ENCODE data around the gene ARAP2.
"Not testable (repeated sequence)": the region's sequence is repeated elsewhere in the genome, so short reads cannot be mapped to it uniquely, and the experiment has no call there.

Gene ARAP2

DNA sequence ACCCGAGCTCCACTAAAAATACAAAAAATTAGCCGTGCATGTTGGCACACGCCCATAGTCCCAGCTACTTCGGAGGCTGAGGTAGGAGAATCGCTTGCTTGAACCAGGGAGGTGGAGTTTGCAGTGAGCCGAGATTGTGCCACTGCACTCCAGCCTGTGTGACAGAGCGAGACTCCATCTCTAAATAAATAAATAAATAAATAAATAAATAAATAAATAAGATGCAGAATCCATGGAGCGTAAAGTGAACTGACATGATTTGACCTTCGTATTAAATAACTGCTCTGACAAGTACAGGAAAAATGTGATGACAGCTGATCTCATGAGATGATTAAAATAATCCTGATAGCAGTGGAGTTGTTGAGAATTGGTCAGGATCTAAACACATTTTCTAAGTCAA, 62.0 kb downstream of the ARAP2 start:
- not testable (repeated sequence) for DNase-seq

- DNase-seq, result no peak
Observed at GRCh38 chr4:36180206-36180605, 64.1 kb downstream of the ARAP2 start.

DNA sequence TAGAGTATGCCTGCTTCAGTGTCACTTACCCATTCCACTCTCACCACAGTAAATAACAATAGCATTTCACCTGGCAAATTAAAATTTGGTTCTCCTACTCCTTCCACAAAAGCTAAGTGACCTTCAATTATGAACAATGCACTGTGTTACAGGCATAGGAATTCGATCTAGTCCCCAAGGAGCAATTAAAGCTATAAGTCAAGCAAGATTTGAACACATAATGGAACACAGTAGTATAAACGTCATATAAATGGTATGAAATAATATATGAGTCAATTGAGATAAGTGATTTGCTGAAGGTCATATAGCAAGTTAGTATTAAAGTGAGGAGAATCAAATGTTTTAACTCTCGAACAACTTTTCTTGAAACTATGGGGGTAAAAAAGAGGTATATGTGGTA, 65.8 kb downstream of the ARAP2 start:
- no peak for DNase-seq

GRCh38 chr4:36177946-36178345, 66.4 kb downstream of the ARAP2 start:
- no peak for DNase-seq

DNA sequence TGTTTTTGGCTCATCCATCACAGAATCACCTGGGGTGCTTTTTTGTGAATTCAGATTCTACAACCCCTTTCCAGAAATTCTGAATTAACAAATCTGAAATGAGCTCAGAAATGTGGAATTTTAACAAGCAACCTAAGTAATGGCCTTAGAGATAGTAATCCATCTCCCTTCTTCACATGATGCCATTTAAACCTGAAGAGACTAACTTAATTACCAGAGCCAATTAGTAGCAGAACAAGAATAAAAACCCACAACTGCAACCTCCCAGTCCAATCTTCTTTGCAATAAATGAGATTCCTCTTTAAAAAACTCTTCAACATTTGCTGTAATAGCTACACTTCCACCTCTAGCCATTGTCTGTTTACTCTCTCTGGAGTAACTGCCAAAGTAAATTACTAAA, 69.7 kb downstream of the ARAP2 start:
- DNase-seq, result no peak

GRCh38 chr4:36173905-36174304, 70.4 kb downstream of the ARAP2 start:
- no peak for DNase-seq

- DNase-seq, result no peak
Observed at GRCh38 chr4:36172656-36173055, 71.7 kb downstream of the ARAP2 start.

DNA sequence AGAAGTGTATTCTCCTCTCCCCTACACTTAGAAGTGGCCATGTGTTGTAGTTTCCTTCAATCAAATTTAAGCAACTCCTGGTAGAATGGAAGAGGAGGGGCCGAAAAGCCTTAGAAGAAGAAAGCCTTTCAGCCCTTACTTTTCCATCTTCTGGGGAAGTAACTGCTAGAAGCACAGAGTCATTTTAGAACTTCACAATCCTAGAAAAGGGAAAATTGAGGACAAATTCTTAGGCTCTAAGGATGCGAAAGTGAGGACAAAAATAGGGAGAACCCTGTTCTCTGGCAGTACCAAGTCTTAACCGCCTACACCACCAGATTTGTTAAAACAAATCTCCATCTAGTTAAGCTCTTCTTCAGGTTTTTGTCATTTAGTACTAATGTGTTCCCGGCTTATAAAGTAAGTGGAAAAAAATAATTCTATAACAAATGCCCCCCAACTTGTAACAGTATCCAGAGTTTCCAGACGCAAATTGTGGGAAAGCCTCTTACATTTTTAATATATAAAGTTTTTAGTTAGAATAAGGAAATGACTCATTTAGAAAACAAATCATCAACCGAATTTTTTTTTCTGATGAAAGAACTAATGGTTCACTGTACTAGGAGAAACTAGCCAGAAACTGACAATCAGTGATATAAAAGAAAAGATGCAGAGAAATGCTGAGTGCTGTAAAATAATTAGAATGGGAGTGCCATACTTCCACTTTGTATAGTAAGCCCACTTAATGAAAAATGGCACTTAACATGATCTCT, 76.0 kb downstream of the ARAP2 start:
- DNase-seq, result no peak

DNA sequence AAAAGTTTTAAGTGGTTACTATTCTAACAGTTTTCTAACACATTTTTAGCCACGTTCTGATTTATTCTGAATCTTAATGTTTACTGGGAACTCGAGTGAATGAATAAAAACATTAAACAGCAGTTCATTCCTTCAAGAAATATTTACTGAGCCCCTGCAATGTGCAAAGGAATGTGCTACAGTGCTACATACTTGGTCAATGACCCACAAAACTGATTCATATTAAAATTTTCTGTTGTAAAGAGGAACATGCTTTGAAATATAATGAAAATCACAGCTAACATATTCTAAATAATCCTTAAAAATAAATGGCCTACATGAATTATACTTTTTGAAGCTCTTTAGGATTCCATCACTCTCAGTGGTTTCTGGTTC, 78.7 kb downstream of the ARAP2 start:
- no peak for DNase-seq

DNA sequence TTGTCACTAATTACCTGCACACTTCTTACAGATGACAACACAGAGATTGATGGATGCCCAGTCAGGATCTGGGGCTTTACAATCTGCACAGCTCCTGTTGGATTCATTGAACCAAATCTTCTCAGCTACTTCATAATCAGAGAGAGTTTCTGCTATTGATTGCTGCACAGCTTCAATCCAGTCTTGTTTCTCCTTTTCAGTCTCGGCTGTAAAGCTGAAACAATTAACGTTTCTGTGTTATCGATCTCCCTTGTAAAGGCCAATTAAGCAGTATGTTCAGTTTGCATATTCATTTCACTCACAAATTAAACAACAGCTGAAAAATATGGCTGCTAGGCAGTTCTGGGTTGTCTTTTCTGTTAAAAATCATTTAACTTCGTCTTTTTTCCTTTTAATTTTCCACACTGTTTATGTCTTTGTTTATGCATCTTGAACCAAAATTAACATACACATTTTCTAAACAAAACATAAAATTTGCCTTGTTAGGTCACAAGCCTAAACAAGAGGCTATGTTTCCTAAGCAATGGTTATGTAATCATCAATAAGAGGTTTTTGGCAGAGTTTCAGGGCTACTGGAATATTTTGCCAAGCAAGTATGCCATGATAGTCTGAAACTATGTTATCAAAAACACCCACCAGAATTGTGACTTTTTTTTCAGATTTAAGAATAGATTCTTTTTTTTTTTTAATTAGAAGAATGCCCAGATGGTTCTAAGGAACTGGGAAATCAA, 79.2 kb downstream of the ARAP2 start:
- DNase-seq, result no peak

DNA sequence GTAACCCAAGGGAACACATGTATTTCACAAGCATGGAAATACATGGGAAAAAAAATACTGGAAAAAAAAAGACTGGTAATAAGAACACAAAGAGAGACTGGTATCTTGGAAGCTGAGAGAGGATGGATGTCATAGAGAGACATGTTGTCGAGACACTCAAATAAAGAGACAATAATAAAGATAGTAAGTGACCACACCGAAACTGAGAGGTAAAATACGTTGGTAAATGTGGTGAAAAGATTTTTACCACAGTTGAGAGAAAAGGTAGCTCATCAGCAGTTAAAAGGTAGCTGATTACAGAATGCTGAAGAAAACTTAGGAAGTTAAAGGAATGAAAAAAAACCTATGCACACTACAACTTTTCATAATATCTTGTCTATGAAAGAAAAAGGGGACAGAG, 81.1 kb downstream of the ARAP2 start:
- DNase-seq, result no peak

DNA sequence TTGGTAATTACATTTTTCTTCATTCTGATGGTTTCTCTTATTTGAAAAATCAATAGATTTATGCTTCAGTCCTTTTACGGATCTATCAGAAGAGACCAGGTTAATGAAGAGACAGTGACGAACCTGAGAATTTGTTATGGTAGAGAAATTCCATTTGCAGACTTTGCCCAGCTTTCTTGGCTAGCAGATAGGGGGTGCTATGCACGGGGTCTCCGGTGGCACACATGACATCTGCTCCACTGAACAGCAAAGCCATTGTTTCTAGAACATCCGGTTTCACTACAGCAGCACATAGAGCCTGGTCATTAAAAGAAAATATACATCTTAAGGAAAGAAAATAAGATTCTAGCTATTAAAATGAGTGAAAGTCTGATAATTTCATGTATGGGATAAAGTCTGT, 85.1 kb downstream of the ARAP2 start:
- DNase-seq, result no peak

- DNase-seq, result no peak
Observed at GRCh38 chr4:36152735-36153134, 91.6 kb downstream of the ARAP2 start.

DNA sequence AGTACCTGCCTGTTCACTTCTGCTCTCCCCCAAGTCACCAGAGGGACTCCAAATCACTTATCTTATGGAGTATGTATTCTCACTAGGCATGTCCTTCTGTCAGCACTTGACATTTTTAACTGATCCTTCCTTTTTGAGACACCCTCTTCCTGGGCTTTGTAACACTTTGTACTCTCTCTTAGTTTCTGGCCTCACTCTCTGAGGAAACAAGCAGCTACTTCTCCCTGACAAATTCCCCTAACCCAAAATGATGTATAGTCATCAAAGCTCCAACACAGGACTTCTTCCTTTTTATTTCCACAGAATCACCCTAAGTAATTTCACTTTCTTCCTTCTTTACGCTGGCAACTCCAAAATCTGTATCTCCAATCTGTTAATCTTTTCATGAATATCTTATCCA, 101.8 kb downstream of the ARAP2 start:
- DNase-seq, result no peak

DNA sequence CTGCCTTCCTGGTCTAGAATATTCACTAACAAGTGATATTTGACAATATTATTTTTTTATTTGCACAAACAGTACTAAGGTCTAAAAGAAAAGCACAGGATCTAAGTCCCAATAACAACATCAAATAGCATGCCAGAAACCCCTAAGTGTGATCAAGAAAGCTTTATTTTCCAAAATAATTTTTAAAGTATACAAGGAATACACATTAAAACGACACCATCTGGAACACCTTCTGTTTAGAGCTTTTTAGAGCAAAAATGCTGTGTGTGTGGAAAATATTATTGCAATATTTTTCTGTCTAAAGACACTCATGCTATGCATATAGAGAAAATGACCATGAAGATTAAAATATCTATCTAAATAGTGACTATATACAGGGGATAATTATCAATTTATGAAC, 103.1 kb downstream of the ARAP2 start:
- no peak for DNase-seq

DNA sequence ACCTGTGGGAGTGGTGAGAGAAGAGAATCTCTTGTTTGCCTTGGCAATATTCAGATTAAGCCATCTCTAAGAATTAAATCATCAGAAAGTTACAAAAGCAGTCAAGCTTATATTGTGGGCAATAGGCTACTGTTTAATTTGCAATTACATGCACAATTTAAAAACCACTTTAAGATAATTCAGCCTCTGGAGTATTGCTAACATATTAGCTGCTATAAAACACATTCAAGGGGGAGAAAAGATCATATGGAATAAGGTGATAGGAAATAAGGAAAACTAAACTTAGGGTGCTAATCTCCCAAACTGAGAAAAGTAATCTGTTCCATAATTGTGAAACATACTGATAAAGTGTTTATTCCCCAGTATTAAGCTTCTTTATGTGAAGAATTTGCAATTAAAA, 103.9 kb downstream of the ARAP2 start:
- no peak for DNase-seq

DNA sequence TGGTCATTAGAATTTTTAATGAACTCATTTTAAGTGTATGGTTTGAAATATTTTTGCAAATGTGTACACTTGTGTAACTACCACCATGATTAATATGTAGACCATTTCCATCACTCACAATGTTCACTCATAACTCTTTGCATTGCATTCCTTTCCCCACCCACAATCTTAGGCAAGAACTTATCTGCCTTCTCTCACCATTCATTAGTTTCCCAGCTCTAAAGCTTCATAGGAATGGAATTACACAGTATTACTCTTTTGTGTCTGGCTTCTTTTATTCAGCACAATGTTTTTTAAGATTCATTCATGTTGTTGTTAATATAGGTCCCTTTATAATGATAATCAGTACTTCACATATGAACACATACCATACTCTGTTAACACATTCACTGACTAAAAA, 106.1 kb downstream of the ARAP2 start:
- DNase-seq, result no peak

- DNase-seq, result no peak
Observed at GRCh38 chr4:36137336-36137735, 107.0 kb downstream of the ARAP2 start.

GRCh38 chr4:36133658-36134057, 110.7 kb downstream of the ARAP2 start:
- DNase-seq, result no peak

DNA sequence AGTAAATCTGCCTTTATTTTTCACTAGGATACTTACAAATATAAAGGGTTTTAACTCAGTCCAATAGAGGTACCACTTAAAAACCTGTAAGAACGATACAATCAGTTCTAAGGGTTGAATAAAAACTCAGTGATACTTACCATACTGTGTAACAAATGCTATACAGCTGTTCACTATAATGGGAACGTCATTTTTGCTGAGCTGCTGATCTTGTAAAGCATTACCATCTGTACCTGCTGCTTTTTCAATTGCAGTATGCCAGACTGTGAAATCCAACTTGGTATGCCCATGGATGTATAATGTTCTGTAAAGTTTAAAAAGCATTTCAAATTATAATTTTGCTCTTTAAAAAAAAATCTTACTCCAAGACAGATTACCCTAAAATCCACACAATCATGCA, 111.2 kb downstream of the ARAP2 start:
- DNase-seq, result no peak

- DNase-seq, result no peak
Observed at GRCh38 chr4:36130641-36131040, 113.7 kb downstream of the ARAP2 start.

- no peak for DNase-seq
Observed at GRCh38 chr4:36128689-36129088, 115.6 kb downstream of the ARAP2 start.

DNA sequence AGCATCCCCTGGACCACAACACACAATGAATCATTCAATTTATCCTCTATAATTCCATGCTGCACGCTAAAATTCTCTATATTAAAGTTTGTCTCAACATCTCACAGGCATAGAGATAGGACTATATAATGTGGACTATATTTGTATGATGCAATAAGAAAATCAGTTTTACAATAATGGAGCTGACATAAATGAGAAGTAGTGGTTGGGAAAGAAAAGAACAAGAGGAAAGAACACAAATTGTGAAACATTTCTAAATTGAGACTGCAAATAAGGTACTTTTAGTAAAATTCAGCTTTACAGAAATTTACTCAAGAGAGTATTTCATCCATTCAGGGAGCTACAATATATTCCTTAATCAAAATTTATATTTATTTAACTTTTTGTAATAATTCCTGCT, 120.4 kb downstream of the ARAP2 start:
- no peak for DNase-seq

- peak; percentile 1 for DNase-seq
Observed at GRCh38 chr4:36115312-36115711, 129.0 kb downstream of the ARAP2 start.

DNA sequence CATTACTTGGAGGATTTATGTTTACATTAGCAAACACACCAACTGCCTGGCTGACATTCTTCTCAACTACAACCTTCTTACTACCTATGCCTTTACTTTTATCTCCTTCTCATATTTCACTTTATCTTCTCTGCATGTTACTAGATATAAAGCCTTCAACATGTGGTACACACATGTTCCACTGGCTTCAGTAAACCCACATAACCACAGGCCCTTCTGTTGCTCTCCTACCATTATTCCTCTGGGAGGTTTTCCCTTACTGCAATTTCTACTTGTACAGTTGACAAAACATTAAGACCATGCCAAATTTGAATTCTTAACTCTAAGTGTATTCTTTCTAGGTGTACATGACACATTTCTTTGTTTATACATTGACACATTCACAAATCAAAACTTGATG, 133.1 kb downstream of the ARAP2 start:
- DNase-seq, result no peak
